Erythroblast (primary cell): Measurements from ENCODE around the gene GLIS1.

Experiments
- DNase-seq, 2 experiments: peaks; one replicate each; lab custom pipeline; 2025; lab: John Stamatoyannopoulos, UW
- GATA1 ChIP-seq: IDR thresholded peaks from 2 replicates; pipeline ENCODE4 v1.6.1; 2011; ENCODE audit warnings: low read depth, mild to moderate bottlenecking, control low read depth, low read length, moderate library complexity
- POLR2A ChIP-seq: IDR thresholded peaks from 2 replicates; pipeline ENCODE4 v1.6.1; 2011; ENCODE audit warnings: mild to moderate bottlenecking, low read length

Gene GLIS1

DNA sequence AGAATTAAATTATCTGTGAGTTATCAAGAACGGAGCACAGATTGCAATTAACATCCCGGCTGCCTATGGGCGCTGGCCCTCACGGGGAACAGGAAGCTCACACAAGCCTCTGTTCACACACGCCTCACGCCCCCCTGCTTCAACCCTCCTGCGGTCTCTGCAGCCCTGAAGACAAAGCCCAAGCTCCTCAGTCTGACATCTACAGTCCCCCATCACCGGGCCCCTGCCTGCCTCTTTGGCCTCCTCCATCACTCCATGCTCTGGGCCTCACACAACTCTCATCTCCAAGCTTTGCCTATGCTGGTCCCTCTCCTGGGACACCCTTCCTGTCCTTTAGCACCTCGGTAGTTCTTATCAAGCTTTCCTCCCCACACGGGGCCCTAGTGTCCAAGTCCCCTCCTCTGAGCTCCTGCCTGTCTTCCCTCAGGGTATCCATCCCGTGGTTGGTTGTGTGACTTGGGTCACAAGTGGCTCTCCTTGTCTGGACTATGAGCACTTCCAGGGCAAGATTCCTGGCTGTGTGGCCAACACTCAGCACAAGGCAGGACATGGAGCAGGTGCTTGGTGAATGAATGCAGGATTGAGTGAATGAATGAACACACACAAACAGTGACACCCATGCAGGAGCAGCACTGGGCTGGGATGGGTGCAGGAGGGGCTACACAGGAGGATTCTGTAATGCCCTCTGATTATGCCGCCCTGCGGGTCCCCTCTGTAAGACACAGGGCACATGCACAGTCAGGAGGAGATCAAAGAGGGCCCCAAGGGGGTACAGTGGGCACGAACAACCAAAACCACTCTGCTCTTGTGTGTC is 163.6 kb downstream of the GLIS1 start:
- no peak for TF ChIP-seq POLR2A
- no peak for TF ChIP-seq GATA1

GRCh38 chr1:53574621-53575020 is 164.3 kb downstream of the GLIS1 start:
- no peak for DNase-seq
- TF ChIP-seq POLR2A, result no peak
- no peak for TF ChIP-seq GATA1

More for the DNA sequence above, 163.6 kb downstream of the GLIS1 start:
- DNase-seq, result no peak

DNA sequence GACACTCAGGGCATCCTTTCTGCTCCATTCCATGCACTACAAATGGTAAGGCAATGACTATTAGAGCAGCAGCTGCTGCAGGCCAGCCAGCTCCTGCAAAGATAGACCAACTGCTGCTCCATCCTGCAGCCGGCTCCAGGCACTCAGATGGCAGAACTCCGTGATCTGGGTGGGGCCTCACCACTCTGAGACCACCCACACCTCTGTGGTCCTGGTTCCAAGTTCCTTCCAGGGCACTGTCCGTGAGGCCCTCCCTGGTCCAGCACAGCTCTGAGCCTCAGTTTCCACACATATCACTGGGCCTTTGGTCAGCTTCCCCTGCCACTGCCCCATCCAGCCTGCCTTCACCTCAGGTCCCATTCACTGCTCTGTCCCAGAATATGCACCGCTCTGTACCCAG is 165.0 kb downstream of the GLIS1 start:
- TF ChIP-seq POLR2A, result no peak
- no peak for TF ChIP-seq GATA1

GRCh38 chr1:53573522-53573921 is 165.4 kb downstream of the GLIS1 start:
- no peak for DNase-seq
- TF ChIP-seq GATA1 (no peak), POLR2A (no peak)

More for the DNA sequence above, 165.0 kb downstream of the GLIS1 start:
- no peak for DNase-seq

DNA sequence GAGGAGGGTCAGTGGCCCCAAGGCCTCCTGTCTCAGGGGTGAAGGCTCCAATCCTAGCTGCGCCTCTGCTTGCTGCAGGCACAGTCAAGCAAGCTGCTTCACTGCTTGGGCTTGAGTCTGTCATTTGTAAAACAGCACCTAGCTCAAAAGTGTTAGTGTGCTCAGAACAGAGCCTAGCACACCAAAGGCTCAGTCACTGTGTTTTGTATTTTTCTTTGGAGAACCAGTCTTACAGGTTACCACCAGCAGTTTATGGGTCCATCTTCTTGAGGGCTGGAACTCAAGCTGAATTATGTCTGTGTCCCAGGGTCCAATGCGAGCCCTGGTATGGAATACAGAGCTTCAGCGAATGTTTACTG is 166.2 kb downstream of the GLIS1 start:
- no peak for TF ChIP-seq GATA1
- TF ChIP-seq POLR2A, result no peak
- no peak for DNase-seq

GRCh38 chr1:53572065-53572814 is 166.7 kb downstream of the GLIS1 start:
- no peak for DNase-seq
- TF ChIP-seq GATA1 (no peak), POLR2A (no peak)

DNA sequence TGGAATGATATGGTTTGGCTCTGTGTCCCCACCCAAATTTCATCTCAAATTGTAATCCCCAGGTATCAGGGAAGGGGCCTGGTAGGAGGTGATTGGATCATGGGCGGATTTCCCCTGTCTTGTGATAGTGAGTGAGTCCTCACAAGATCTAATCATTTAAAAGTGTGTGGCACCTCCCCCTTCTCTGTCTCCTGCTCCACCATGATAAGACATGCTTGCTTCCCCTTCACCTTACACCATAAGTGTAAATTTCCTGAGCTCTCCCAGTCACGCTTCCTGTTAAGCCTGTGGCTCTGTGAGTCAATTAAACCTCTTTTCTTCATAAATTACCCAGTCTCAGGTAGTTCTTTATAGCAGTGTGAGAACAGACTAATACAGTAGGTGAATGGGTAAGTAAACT is 170.4 kb downstream of the GLIS1 start:
- TF ChIP-seq POLR2A (no peak), GATA1 (no peak)
- DNase-seq, result no peak

DNA sequence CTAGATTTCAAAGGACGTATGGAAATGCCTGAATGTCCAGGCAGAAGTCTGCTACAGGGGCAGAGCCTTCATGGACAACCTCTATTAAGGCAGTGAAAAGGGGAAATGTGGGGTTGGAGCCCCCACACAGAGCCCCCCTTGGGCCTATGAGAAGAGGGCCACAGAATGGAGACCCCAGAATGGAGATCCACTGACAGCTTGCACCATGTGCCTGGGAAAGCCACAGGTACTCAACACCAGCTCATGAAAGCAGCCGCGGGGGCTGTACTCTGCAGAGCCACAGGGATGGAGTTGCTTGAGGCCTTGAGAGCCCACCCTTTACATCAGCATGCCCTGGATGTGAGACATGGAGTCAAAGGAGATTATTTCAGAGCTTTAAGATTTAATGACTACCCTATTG is 171.1 kb downstream of the GLIS1 start:
- no peak for TF ChIP-seq GATA1
- TF ChIP-seq POLR2A, result no peak
- no peak for DNase-seq

GRCh38 chr1:53567450-53567849 is 171.5 kb downstream of the GLIS1 start:
- DNase-seq, result no peak
- no peak for TF ChIP-seq GATA1
- TF ChIP-seq POLR2A, result no peak

DNA sequence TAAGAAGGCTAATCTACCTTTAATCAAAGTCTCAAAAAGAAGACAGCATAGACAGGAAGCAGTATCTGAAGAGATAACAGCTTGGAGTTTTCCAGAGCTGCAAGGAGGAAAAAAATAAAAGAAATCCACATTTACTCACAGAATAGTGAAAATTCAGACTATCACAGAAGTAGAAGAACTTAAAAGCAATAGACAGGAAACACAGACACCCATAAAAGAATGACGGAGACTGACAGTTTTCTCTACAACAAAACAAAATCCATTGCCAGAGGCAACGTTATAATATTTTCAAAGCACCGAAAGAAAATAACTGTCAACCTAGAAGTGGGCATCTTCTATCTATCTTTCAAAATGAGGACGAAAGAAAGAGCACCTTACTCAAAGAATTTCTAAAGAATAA is 175.4 kb downstream of the GLIS1 start:
- DNase-seq, result no peak
- TF ChIP-seq GATA1 (no peak), POLR2A (no peak)

DNA sequence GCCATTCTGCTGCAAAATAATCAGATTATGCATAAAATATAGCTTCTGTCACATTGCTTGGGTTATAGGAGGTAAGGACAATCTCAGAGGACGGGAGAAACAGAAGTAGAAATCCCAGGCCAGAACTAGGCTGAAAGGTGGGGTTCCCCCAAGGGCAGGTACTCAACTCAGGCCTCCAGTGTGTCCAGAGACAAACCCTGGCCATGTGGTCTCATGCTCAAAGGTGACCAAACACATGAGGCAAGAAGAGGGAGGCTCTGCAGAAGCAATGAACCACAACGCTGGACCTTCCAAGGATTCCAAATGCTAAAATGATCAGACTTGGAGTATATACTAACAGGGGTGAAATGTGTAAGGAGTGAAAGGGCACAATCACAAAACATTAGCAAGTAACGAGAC is 176.0 kb downstream of the GLIS1 start:
- TF ChIP-seq GATA1, result no peak
- no peak for TF ChIP-seq POLR2A
- DNase-seq, result no peak

- DNase-seq, result no peak
- no peak for TF ChIP-seq GATA1
- no peak for TF ChIP-seq POLR2A
Measured at GRCh38 chr1:53562291-53562980, 176.5 kb downstream of the GLIS1 start.

DNA sequence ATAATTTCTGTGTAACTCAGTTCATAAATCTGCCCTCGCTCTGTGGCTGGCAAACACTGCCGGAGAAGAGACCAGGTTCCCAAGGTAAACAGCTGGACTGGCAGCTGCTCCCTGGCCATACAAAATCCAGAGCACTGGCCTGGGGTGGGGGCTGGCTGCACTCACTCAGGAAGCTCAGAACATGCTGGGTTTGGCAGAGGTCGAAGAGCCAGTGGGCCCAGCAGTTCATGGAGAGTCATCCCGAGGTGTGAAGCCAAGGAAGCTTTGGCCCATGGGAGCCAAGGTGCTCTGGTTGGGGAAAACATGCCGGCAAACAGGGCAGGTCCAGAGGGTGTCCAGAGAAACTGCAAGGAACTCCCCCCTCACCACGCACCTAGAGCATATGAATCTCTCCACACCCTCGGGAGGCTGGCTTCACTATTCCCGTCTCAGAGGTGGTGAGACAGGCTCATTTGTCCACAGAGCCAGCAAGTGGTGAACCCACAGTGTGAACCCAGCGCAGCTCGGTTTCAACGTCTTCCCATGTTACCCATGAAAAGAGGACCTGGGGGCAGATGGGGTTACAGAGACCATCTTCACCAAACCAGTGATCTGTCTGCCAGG is 177.4 kb downstream of the GLIS1 start:
- TF ChIP-seq GATA1, result no peak
- no peak for TF ChIP-seq POLR2A
- DNase-seq, result no peak
